H7 (cell line): ENCODE measurements around the gene OR9Q2. TPM values are rescaled to one million over a fixed set of nuclear protein-coding genes. Genes with fewer than 3 reads are reported as not detected.
"Not testable (repeated sequence)": the region's sequence is repeated elsewhere in the genome, so short reads cannot be mapped to it uniquely, and the experiment has no call there.

Experiments
- DNase-seq: peaks from one replicate; pipeline ENCODE4 v3.0.0; 2012
- H3K27me3 ChIP-seq: 2 replicates; pipeline ENCODE4 v1.6.0; 2011; ENCODE audit warnings: mild to moderate bottlenecking, low read length; ENCODE audit not compliant: control insufficient read depth, insufficient read depth
- H3K36me3 ChIP-seq: replicated peaks from 2 replicates; pipeline ENCODE4 v1.5.1; 2011; ENCODE audit warnings: low read length; ENCODE audit not compliant: control insufficient read depth, insufficient read depth
- H3K4me3 ChIP-seq: 2 replicates; pipeline ENCODE4 v1.5.1; 2011; ENCODE audit warnings: low read depth, mild to moderate bottlenecking, control low read depth, low read length, moderate library complexity; ENCODE audit not compliant: insufficient read depth
- total RNA-seq: library from RNA; depleted of rRNA; stranded (reverse); fragments of >200 nt; shearing (Covaris generic); gene quantifications from 2 replicates; pipeline ENCODE4 v1.2.3, GENCODE V29; 2014; rRNA removed

Gene OR9Q2
- total RNA-seq, 1 experiment from 2014 or later: not detected

- H3K36me3 ChIP-seq, H3K4me3 ChIP-seq, H3K27me3 ChIP-seq, DNase-seq: not testable (repeated sequence)
Measured at GRCh38 chr11:58212420-58212819, 23.6 kb downstream of the OR9Q2 start, which contains the start of gene OR1S1. OR1S1 (plus strand) TSS chr11:58212720.

DNA sequence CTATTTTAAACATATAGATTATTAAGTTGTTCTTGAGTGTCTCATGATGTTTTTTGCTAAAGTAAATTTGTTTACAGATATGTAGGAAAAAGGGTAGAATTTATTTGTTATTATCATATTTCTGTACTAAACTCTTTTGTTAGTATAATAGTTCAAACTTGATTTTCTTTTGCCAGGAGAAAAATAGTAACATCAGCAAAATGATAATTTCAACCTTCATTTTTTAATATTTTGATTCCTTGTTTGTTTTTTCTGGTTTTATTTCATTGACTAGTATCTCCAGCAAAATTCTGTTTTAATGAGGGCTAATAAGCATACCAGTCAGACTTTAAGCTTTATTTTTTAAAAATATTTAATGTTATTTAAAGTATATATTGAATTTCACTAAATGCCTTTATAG, 27.6 kb downstream of the OR9Q2 start:
- no peaks in the 10 kb centered on the region for H3K36me3 ChIP-seq
- H3K4me3 ChIP-seq: no peak overlapping the region
- no peak for DNase-seq
- no peaks in the 10 kb centered on the region for H3K27me3 ChIP-seq

GRCh38 chr11:58222721-58223120, 33.9 kb downstream of the OR9Q2 start:
- H3K36me3 ChIP-seq: no peaks in the 10 kb centered on the region
- no peak overlapping the region for H3K4me3 ChIP-seq
- no peaks in the 10 kb centered on the region for H3K27me3 ChIP-seq
- DNase-seq: no peak

- no peak for DNase-seq
- H3K4me3 ChIP-seq: no peak overlapping the region
- no peaks in the 10 kb centered on the region for H3K27me3 ChIP-seq
- H3K36me3 ChIP-seq: no peaks in the 10 kb centered on the region
Measured at GRCh38 chr11:58227956-58228615, 39.2 kb downstream of the OR9Q2 start.

Other genes with a start within 250 kb of the OR9Q2 start
- not detected in 2 replicates for gene OR9Q1, start 165.2 kb upstream of the OR9Q2 start, total RNA-seq
- gene OR6Q1, start 158.1 kb upstream of the OR9Q2 start, total RNA-seq: not detected in 2 replicates
- gene OR9I1, start 63.5 kb upstream of the OR9Q2 start, total RNA-seq: not detected in 2 replicates
- gene OR1S2, start 15.1 kb downstream of the OR9Q2 start, total RNA-seq: not detected in 2 replicates
- not detected in 2 replicates for gene OR1S1, start 23.6 kb downstream of the OR9Q2 start, total RNA-seq
- gene OR10Q1, start 39.8 kb downstream of the OR9Q2 start, total RNA-seq: not detected in 2 replicates
- gene OR10W1, start 79.2 kb downstream of the OR9Q2 start, total RNA-seq: not detected in 2 replicates
- gene OR5B17, start 170.0 kb downstream of the OR9Q2 start, total RNA-seq: not detected in 2 replicates
- gene OR5B3, start 217.8 kb downstream of the OR9Q2 start, total RNA-seq: not detected in 2 replicates
- gene OR5B2, start 239.1 kb downstream of the OR9Q2 start, total RNA-seq: not detected in 2 replicates